ENCODE data around the gene CHIT1. TPM values are rescaled to one million over a fixed set of nuclear protein-coding genes. Genes with fewer than 3 reads are reported as not detected.

Gene CHIT1
- total and polyA plus RNA-seq, 4 donors: 0.89 to 4.9 (median 2.0) TPM

- Histone ChIP-seq H3K9ac (ENCODE audit: insufficient read depth in 1 of 2, low read length in 2 of 2) (no peak overlapping the region), H3K36me3 (ENCODE audit: control insufficient read depth in 4 of 4, insufficient read depth in 4 of 4, low read length in 4 of 4) (no peaks in the 10 kb centered on the region), H3K27ac (ENCODE audit: low read depth in 1 of 2, low read length in 1 of 2) (no peak overlapping the region), H3K4me3 (no peak overlapping the region), H3K27me3 (ENCODE audit: control insufficient read depth in 3 of 3, insufficient read depth in 3 of 3, low read length in 2 of 3) (no peaks in the 10 kb centered on the region), H3K4me1 (ENCODE audit: control insufficient read depth in 5 of 5, insufficient read depth in 5 of 5, low read length in 5 of 5) (peaks cover 0 to 7% (median 0%) of the 10 kb centered on the region in 5 donors), H3K9me3 (ENCODE audit: control insufficient read depth in 4 of 4, insufficient read depth in 3 of 4, low read length in 3 of 4) (no peaks in the 10 kb centered on the region)
- no peak for TF ChIP-seq CTCF (IDR thresholded peaks at IDR 0.05; ENCODE audit: control extremely low read depth, extremely low read depth)
- 87 to 96% methylated on average over 3 of the region's 3 CpGs for WGBS, 2 donors
- DNase-seq (no peak), ATAC-seq (ENCODE audit: insufficient read depth, low FRiP score) (no peak)
These were observed 41.7 kb downstream of the CHIT1 start for GRCh38 chr1:203187689-203188264.

GRCh38 chr1:203187304-203187685 lies 42.2 kb downstream of the CHIT1 start:
- Histone ChIP-seq H3K27ac (ENCODE audit: low read depth in 1 of 2, low read length in 1 of 2) (no peak overlapping the region), H3K36me3 (ENCODE audit: control insufficient read depth in 4 of 4, insufficient read depth in 4 of 4, low read length in 4 of 4) (no peaks in the 10 kb centered on the region), H3K4me3 (no peak overlapping the region), H3K9ac (ENCODE audit: insufficient read depth in 1 of 2, low read length in 2 of 2) (no peak overlapping the region), H3K4me1 (ENCODE audit: control insufficient read depth in 5 of 5, insufficient read depth in 5 of 5, low read length in 5 of 5) (peaks cover 0 to 7% (median 0%) of the 10 kb centered on the region in 5 donors), H3K27me3 (ENCODE audit: control insufficient read depth in 3 of 3, insufficient read depth in 3 of 3, low read length in 2 of 3) (no peaks in the 10 kb centered on the region), H3K9me3 (ENCODE audit: control insufficient read depth in 4 of 4, insufficient read depth in 3 of 4, low read length in 3 of 4) (no peaks in the 10 kb centered on the region)
- no peak for ATAC-seq (ENCODE audit: insufficient read depth, low FRiP score)
- no peak for DNase-seq
- 38 to 46% methylated on average over 7 of the region's 7 CpGs for WGBS, 2 donors
- no peak for TF ChIP-seq CTCF (IDR thresholded peaks at IDR 0.05; ENCODE audit: control extremely low read depth, extremely low read depth)

GRCh38 chr1:203186446-203187303 lies 42.8 kb downstream of the CHIT1 start, which contains the start of gene CHI3L1:
Gene CHI3L1 (minus strand): TSS chr1:203186704. CDS start chr1:203186623, 81 bp downstream.
- no peak within 1 kb of the TSS for H3K4me3 ChIP-seq
- ATAC-seq (ENCODE audit: insufficient read depth, low FRiP score): peak; percentile 65
- H3K9ac ChIP-seq (ENCODE audit: insufficient read depth in 1 of 2, low read length in 2 of 2): no peak within 1 kb of the TSS

More at GRCh38 chr1:203186446-203187303, 42.8 kb downstream of the CHIT1 start, which contains the start of gene CHI3L1:
- DNase-seq: no peak
- H3K27me3 ChIP-seq (ENCODE audit: control insufficient read depth in 3 of 3, insufficient read depth in 3 of 3, low read length in 2 of 3): no peaks in the 10 kb centered on the region
- peak within 1 kb of the TSS in 1 of 2 donors; percentile 67 for H3K27ac ChIP-seq (ENCODE audit: low read depth in 1 of 2, low read length in 1 of 2)
- H3K36me3 ChIP-seq (ENCODE audit: control insufficient read depth in 4 of 4, insufficient read depth in 4 of 4, low read length in 4 of 4): no peaks in the 10 kb centered on the region
- H3K9me3 ChIP-seq (ENCODE audit: control insufficient read depth in 4 of 4, insufficient read depth in 3 of 4, low read length in 3 of 4): no peaks in the 10 kb centered on the region
- WGBS, 2 donors: 27 to 31% methylated on average over 14 of the region's 14 CpGs
- peaks cover 0 to 7% (median 0%) of the 10 kb centered on the region in 5 donors for H3K4me1 ChIP-seq (ENCODE audit: control insufficient read depth in 5 of 5, insufficient read depth in 5 of 5, low read length in 5 of 5)
- TF ChIP-seq CTCF (IDR thresholded peaks at IDR 0.05; ENCODE audit: control extremely low read depth, extremely low read depth): no peak
